ENCODE data around the gene MBD5. TPM values are rescaled to one million over a fixed set of nuclear protein-coding genes. Genes with fewer than 3 reads are reported as not detected.

MBD5 gene
- total and polyA plus RNA-seq, 2 of the 4 experiments (the other 2 are of a cell fraction), result 9.8 to 14.2 TPM

GRCh38 chr2:148031152-148031551 lies 10.3 kb downstream of the MBD5 start:
- in situ Hi-C loops (cut with MboI; ENCODE audit: low sequenced_read_pairs) (no loop called here), dilution Hi-C loops (cut with HindIII; ENCODE audit: low sequenced_read_pairs, unreplicated experiment) (no loop called here), intact Hi-C loops (cut with micrococcal nuclease) (no loop called here)
- Histone ChIP-seq H3K4me2 (ENCODE audit: low read depth, low read length) (no peak overlapping the region), H2BK120ac (ENCODE audit: low read depth, low read length) (no peak overlapping the region), H4K8ac (ENCODE audit: low read depth in 2 of 2, low read length in 2 of 2) (no peak overlapping the region), H3K4ac (ENCODE audit: low read depth, low read length) (no peak overlapping the region), H2AFZ (replicated peaks; ENCODE audit: low read length, poor library complexity) (no peak overlapping the region), H4K20me1 (ENCODE audit: insufficient read depth, low read length) (peaks cover 11% of the 10 kb centered on the region; the same call in 1 of the 2 replicates), H2AK9ac (replicated peaks; ENCODE audit: low read depth, low read length, poor library complexity) (no peak overlapping the region), H3K36me3 (ENCODE audit: control insufficient read depth, insufficient read depth, low read length) (peaks cover 6% of the 10 kb centered on the region; the same call in 1 of the 2 replicates), H3K4me1 (ENCODE audit: control insufficient read depth, insufficient read depth, low read length) (no peaks in the 10 kb centered on the region; the same call in 1 of the 2 replicates), H3K9me1 (ENCODE audit: insufficient read depth, low read length) (peaks cover 7% of the 10 kb centered on the region; the same call in 1 of the 2 replicates), H3K27ac (ENCODE audit: insufficient read depth, low read length) (no peak overlapping the region), H2BK15ac (ENCODE audit: low read depth, low read length) (no peak overlapping the region), H3K4me3 (ENCODE audit: insufficient read depth, low read depth, low read length) (no peak overlapping the region), H3K9me3 (ENCODE audit: control insufficient read depth, insufficient read depth, low read length) (no peaks in the 10 kb centered on the region), H3K56ac (ENCODE audit: extremely low read depth, insufficient read depth, low read length) (no peak overlapping the region), H2BK5ac (ENCODE audit: low read depth, low read length, poor library complexity, severe bottlenecking) (no peak overlapping the region), H3K23ac (ENCODE audit: low read depth, low read length) (no peak overlapping the region), H3K14ac (replicated peaks; ENCODE audit: low read depth, low read length) (no peak overlapping the region), H4K91ac (ENCODE audit: insufficient read depth, low read depth, low read length) (no peak overlapping the region), H3K79me1 (ENCODE audit: low read depth in 1 of 2, low read length in 2 of 2) (peaks cover 3 to 31% of the 10 kb centered on the region in 2 experiments; a peak in 2 of 4 replicates), H3K9ac (ENCODE audit: low read depth, low read length) (no peak overlapping the region), H3K18ac (ENCODE audit: low read depth, low read length) (no peak overlapping the region), H2BK20ac (ENCODE audit: low read depth, low read length) (no peak overlapping the region), H3K27me3 (ENCODE audit: control insufficient read depth, insufficient read depth, low read length) (no peaks in the 10 kb centered on the region), H2AK5ac (ENCODE audit: low read depth, low read length) (no peak overlapping the region), H4K5ac (ENCODE audit: low read depth, low read length) (no peak overlapping the region)
- CTCF ChIA-PET, result interaction anchor here (0.6 kb wide), 1 partner anchor 41 kb away, joined by 3 read pairs; no protein-coding TSS in a partner anchor
- BruUV-seq (replicated peaks), result no TSS peak
- no peak for DNase-seq
- POLR2A ChIA-PET (ENCODE audit: unreplicated experiment), result no interaction called here
- TF ChIP-seq ELK1 (IDR thresholded peaks at IDR 0.05; ENCODE audit: borderline replicate concordance, low read depth, low read length) (no peak), MXI1 (IDR thresholded peaks at IDR 0.05; ENCODE audit: borderline replicate concordance, low read depth, low read length) (no peak), RCOR1 (IDR thresholded peaks at IDR 0.05; ENCODE audit: insufficient replicate concordance, low read length) (no peak), SMC3 (IDR thresholded peaks at IDR 0.05; ENCODE audit: low read depth, low read length) (no peak), CHD1 (IDR thresholded peaks at IDR 0.05; ENCODE audit: low read depth, low read length) (no peak), BHLHE40 (IDR thresholded peaks at IDR 0.05; ENCODE audit: low read depth, low read length) (no peak)
- ATAC-seq (ENCODE audit: low read depth), result no peak

All from IMR-90 (cell line).